ENCODE results near the gene GABRA5.

Gene GABRA5

GRCh38 chr15:26934848-26935247 is 68.0 kb downstream of the GABRA5 start:
- DNase-seq, result no peak

GRCh38 chr15:26935322-26935721 is 68.5 kb downstream of the GABRA5 start:
- DNase-seq, result no peak

- no peak for DNase-seq
Observed at GRCh38 chr15:26936502-26936901, 69.6 kb downstream of the GABRA5 start.

GRCh38 chr15:26937134-26937533 is 70.3 kb downstream of the GABRA5 start:
- DNase-seq, result no peak

- no peak for DNase-seq
Observed at GRCh38 chr15:26939398-26939797, 72.5 kb downstream of the GABRA5 start.

- no peak for DNase-seq
Observed at GRCh38 chr15:26941489-26941888, 74.6 kb downstream of the GABRA5 start.

- no peak for DNase-seq
Observed at GRCh38 chr15:26943866-26944265, 77.0 kb downstream of the GABRA5 start.

GRCh38 chr15:26945046-26945445 is 78.2 kb downstream of the GABRA5 start:
- DNase-seq, result no peak

GRCh38 chr15:26950001-26950400 is 83.1 kb downstream of the GABRA5 start:
- no peak for DNase-seq

- no peak for DNase-seq
Observed at GRCh38 chr15:26954403-26954802, 87.5 kb downstream of the GABRA5 start.

GRCh38 chr15:26967719-26968269 is 100.9 kb downstream of the GABRA5 start:
- no peak for DNase-seq

- DNase-seq, result no peak
Observed at GRCh38 chr15:26968806-26969205, 101.9 kb downstream of the GABRA5 start.

GRCh38 chr15:26970712-26971210 is 103.9 kb downstream of the GABRA5 start, which contains the start of gene GABRG3:
Gene GABRG3 (plus strand): TSS chr15:26971181.
- no peak for DNase-seq

- DNase-seq, result no peak
Observed at GRCh38 chr15:26971271-26972018, 104.6 kb downstream of the GABRA5 start.

- DNase-seq, result no peak
Observed at GRCh38 chr15:26972636-26973035, 105.8 kb downstream of the GABRA5 start.

GRCh38 chr15:26974120-26974780 is 107.4 kb downstream of the GABRA5 start:
- no peak for DNase-seq

- DNase-seq, result no peak
Observed at GRCh38 chr15:26981492-26981891, 114.6 kb downstream of the GABRA5 start.

GRCh38 chr15:26983822-26984221 is 117.0 kb downstream of the GABRA5 start:
- DNase-seq, result no peak

- DNase-seq, result no peak
Observed at GRCh38 chr15:26985050-26985449, 118.2 kb downstream of the GABRA5 start.

GRCh38 chr15:26996250-26996649 is 129.4 kb downstream of the GABRA5 start:
- DNase-seq, result no peak
